ENCODE data around the gene TPRX2.
"Not testable (repeated sequence)": the region's sequence is repeated elsewhere in the genome, so short reads cannot be mapped to it uniquely, and the experiment has no call there.

- TF ChIP-seq CTCF (conservative IDR thresholded peaks at IDR 0.05; ENCODE audit: low read depth, low read length); EZH2 (IDR thresholded peaks at IDR 0.05; ENCODE audit: borderline replicate concordance, low read depth, low read length, poor library complexity, severe bottlenecking): not testable (repeated sequence)
Measured at GRCh38 chr19:47879385-47879784, 20.4 kb downstream of the TPRX2 start.
